Caco-2 (cell line): ENCODE measurements around the gene DHFR. TPM values are rescaled to one million over a fixed set of nuclear protein-coding genes. Genes with fewer than 3 reads are reported as not detected.

Source experiments
- Bru-seq: library from RNA; stranded (reverse); fragments of 400-500 nt; gene quantifications from one replicate; lab custom pipeline; 2021; lab: Mats Ljungman, UMichigan
- BruChase-seq, 2 experiments: library from RNA; stranded (reverse); fragments of 400-500 nt; gene quantifications; one replicate each; lab custom pipeline; 2021; lab: Mats Ljungman, UMichigan
- BruUV-seq: library from RNA; stranded (reverse); fragments of 400-500 nt; replicated peaks from 2 replicates; lab custom pipeline; 2021; lab: Mats Ljungman, UMichigan
- CTCF ChIA-PET: fragments of 300-600 bp; sonication (Branson Sonifier 250); formaldehyde crosslinking; loops from one replicate; lab custom pipeline; 2022; ENCODE audit warnings: antibody characterized with exemption; lab: Charles Lee
- POLR2A ChIA-PET: fragments of 300-600 bp; sonication (Branson Sonifier 250); formaldehyde crosslinking; loops from one replicate; lab custom pipeline; 2022; ENCODE audit warnings: antibody characterized with exemption; lab: Charles Lee
- DNase-seq, 2 experiments: peaks; one replicate each; pipeline versions ENCODE4 v3.0.0 to v3.0.0-alpha.2; 2020 to 2022
- H3K27me3 ChIP-seq: replicated peaks from 2 replicates; pipeline ENCODE4 v1.6.0; 2011; ENCODE audit warnings: low read length; ENCODE audit not compliant: control insufficient read depth, insufficient read depth
- H3K36me3 ChIP-seq: 2 replicates; pipeline ENCODE4 v1.5.1; 2011; ENCODE audit warnings: low read length; ENCODE audit not compliant: control insufficient read depth, insufficient read depth
- H3K4me1 ChIP-seq: fragments of 250-450 bp; sonication (Bioruptor Pico); 2 replicates; pipeline ENCODE4 v1.5.1; 2020; ENCODE audit warnings: mild to moderate bottlenecking
- H3K4me3 ChIP-seq: 2 replicates; pipeline ENCODE4 v1.5.1; 2011; ENCODE audit warnings: low read depth, mild to moderate bottlenecking, control low read depth, low read length
- H3K9me3 ChIP-seq: fragments of 250-450 bp; sonication (Bioruptor Pico); 2 replicates; pipeline ENCODE4 v1.5.1; 2020; ENCODE audit warnings: mild to moderate bottlenecking, moderate library complexity
- H3K27ac Mint-ChIP-seq: one replicate; pipeline ENCODE4 v1.8.0; 2022; ENCODE audit warnings: mixed read lengths; ENCODE audit not compliant: unreplicated experiment
- H3K27me3 Mint-ChIP-seq: one replicate; pipeline ENCODE4 v1.8.0; 2022; ENCODE audit warnings: mixed read lengths; ENCODE audit not compliant: insufficient read depth, unreplicated experiment
- H3K36me3 Mint-ChIP-seq: one replicate; pipeline ENCODE4 v1.8.0; 2022; ENCODE audit warnings: mild to moderate bottlenecking, mixed read lengths; ENCODE audit not compliant: insufficient read depth, unreplicated experiment
- H3K4me1 Mint-ChIP-seq: one replicate; pipeline ENCODE4 v1.8.0; 2022; ENCODE audit warnings: low read depth, mixed read lengths; ENCODE audit not compliant: unreplicated experiment
- H3K4me3 Mint-ChIP-seq: one replicate; pipeline ENCODE4 v1.8.0; 2022; ENCODE audit warnings: mild to moderate bottlenecking, moderate library complexity, mixed read lengths; ENCODE audit not compliant: unreplicated experiment
- H3K9me3 Mint-ChIP-seq: one replicate; pipeline ENCODE4 v1.8.0; 2022; ENCODE audit warnings: mixed read lengths; ENCODE audit not compliant: unreplicated experiment
- CTCF ChIP-seq, 2 experiments: fragments of 200-600 bp in 1 of 2; IDR thresholded peaks; 1 replicate in 1 of 2; 2 replicates in 1 of 2; pipeline versions ENCODE4 v1.5.1 to v1.8.0; 2011 to 2022; ENCODE audit warnings: antibody characterized with exemption in 1 of 2, control low read depth in 1 of 2, inconsistent platforms in 1 of 2, low read depth in 1 of 2, low read length in 1 of 2, mild to moderate bottlenecking in 1 of 2, moderate library complexity in 1 of 2; ENCODE audit not compliant: insufficient read depth in 1 of 2, severe bottlenecking in 1 of 2, unreplicated experiment in 1 of 2
- intact Hi-C: fragments of 100-400 bp; cut with micrococcal nuclease; formaldehyde crosslinking; loops from one replicate; pipeline ENCODE4 v1.10.0; 2022; ENCODE audit not compliant: unreplicated experiment
- long read RNA-seq: library from polyadenylated mRNA; stranded (forward); transcript quantifications from one replicate; pipeline ENCODE4 v2.0.0, GENCODE V29; 2022
- total RNA-seq: library from RNA; stranded (reverse); gene quantifications from 2 replicates; pipeline ENCODE4 v1.2.3, GENCODE V29; 2022

The DHFR gene
- total RNA-seq (57.2 and 59.2 TPM in 2 replicates), Bru-seq, nascent RNA (percentile 84 among the genes with signal in this experiment), BruChase-seq, experiment 1, labeled RNA remaining after a 2-hour chase (percentile 77 among the genes with signal in this experiment), BruChase-seq, experiment 2, labeled RNA remaining after a 6-hour chase (percentile 88 among the genes with signal in this experiment)
- long read RNA-seq, transcript DHFR-201 (6 exons, 3,917 nt) = major isoform, 49 of 63 reads
- long read RNA-seq, partial matches to known transcripts = 3 of 63 reads
- long read RNA-seq, other reads (novel, unspliced or antisense) = 11 of 63 reads

DNA sequence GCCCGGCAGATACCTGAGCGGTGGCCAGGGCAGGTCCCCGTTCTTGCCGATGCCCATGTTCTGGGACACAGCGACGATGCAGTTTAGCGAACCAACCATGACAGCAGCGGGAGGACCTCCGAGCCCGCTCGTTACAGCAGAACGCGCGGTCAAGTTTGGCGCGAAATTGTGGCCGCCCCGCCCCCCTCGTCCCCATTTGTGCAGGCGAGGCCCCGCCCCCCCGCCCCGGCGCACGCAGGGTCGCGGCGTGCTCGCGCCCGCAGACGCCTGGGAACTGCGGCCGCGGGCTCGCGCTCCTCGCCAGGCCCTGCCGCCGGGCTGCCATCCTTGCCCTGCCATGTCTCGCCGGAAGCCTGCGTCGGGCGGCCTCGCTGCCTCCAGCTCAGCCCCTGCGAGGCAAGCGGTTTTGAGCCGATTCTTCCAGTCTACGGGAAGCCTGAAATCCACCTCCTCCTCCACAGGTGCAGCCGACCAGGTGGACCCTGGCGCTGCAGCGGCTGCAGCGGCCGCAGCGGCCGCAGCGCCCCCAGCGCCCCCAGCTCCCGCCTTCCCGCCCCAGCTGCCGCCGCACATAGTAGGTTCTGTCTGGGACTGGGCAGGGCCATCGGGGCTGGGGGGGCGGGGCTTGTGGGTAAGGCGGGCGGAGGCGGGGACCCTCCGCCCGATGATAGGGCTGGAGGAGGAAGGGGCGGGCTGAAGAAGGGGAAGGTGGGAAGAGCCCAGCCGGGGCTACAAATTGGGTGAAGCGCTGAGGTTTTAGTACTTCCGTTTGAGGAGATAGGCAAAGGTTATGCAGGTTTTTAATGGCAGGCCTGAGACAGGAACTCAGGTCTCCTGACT is at the start of gene DHFR, which contains the start of gene MSH3:
Gene DHFR, minus strand, starts transcription at position 593 of the 840 bp plus-strand sequence. Its CDS starts 494 bp downstream, at position 99.
Gene MSH3, plus strand, starts transcription at position 262 of the 840 bp plus-strand sequence. Its CDS starts 76 bp downstream, at position 338.
- no TSS peak for BruUV-seq
- Histone ChIP-seq H3K9me3 (no peaks in the 10 kb centered on the region), H3K4me1 (peaks cover 14% of the 10 kb centered on the region), H3K36me3 (peaks cover 2% of the 10 kb centered on the region), H3K4me3 (peak within 1 kb of the TSS; percentile 98), H3K27me3 (no peaks in the 10 kb centered on the region)
- CTCF ChIA-PET = interaction anchor here (0.7 to 1.2 kb wide), 4 partner anchors 17 to 563 kb away, joined by 3 to 11 read pairs (median 4); no protein-coding TSS in a partner anchor
- Mint-ChIP-seq H3K27ac (peak within 1 kb of the TSS; percentile 82), H3K4me3 (peak within 1 kb of the TSS; percentile 81), H3K36me3 (peaks cover 41% of the 10 kb centered on the region), H3K27me3 (no peaks in the 10 kb centered on the region), H3K4me1 (peaks cover 11% of the 10 kb centered on the region), H3K9me3 (no peaks in the 10 kb centered on the region)
- intact Hi-C loops = loop anchor here (1.0 kb wide), 1 partner anchor 166 kb away; the partner anchor contains the start of gene FAM151B
- POLR2A ChIA-PET = interaction anchor here (0.6 to 1.7 kb wide), 4 partner anchors 167 to 655 kb away, joined by 3 to 8 read pairs (median 4); partner anchors contain the start of gene FAM151B
- peak; percentile 89 to 93 for DNase-seq
- TF ChIP-seq CTCF (IDR thresholded peaks at IDR 0.05; ENCODE audit: insufficient read depth in 1 of 2, low read depth in 1 of 2, low read length in 1 of 2, severe bottlenecking in 1 of 2, unreplicated experiment in 1 of 2) = peak; percentile 19 to 54

DNA sequence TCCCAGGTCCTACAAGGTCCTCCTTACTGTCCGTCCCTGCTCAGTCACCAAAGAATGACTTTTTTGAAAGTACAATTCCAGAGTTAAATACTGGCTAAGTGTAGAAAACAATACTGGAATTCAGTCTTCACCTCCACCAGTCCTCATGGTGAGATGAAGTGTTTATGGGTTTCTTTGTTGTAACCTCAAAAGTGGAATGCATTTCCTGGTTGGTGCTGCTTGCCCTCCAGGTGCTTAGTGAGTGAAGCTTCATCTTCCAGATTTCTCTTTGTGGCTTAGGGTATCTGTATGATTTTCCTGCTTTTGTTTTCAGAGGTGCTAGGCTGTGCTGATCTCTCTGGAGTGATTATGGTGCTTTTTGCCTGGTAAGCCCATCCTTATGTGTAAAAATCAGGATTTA is 49.4 kb upstream of the DHFR start:
- TF ChIP-seq CTCF (IDR thresholded peaks at IDR 0.05; ENCODE audit: insufficient read depth in 1 of 2, low read depth in 1 of 2, low read length in 1 of 2, severe bottlenecking in 1 of 2, unreplicated experiment in 1 of 2) = no peak
- Histone ChIP-seq H3K9me3 (no peaks in the 10 kb centered on the region), H3K36me3 (no peaks in the 10 kb centered on the region), H3K4me1 (peaks cover 14% of the 10 kb centered on the region), H3K4me3 (no peak overlapping the region), H3K27me3 (no peaks in the 10 kb centered on the region)
- intact Hi-C loops = no loop called here
- H3K9me3 Mint-ChIP-seq = no peaks in the 10 kb centered on the region
- no peaks in the 10 kb centered on the region for H3K36me3 Mint-ChIP-seq
- no peaks in the 10 kb centered on the region for H3K27me3 Mint-ChIP-seq
- ChIA-PET CTCF (no interaction called here), POLR2A (no interaction called here)
- peaks cover 12% of the 10 kb centered on the region for H3K4me1 Mint-ChIP-seq
- no peak overlapping the region for H3K4me3 Mint-ChIP-seq
- BruUV-seq = no TSS peak
- DNase-seq = no peak
- no peak overlapping the region for H3K27ac Mint-ChIP-seq

- DNase-seq = no peak
- Histone ChIP-seq H3K36me3 (no peaks in the 10 kb centered on the region), H3K27me3 (no peaks in the 10 kb centered on the region), H3K4me3 (no peak overlapping the region), H3K9me3 (no peaks in the 10 kb centered on the region), H3K4me1 (peaks cover 14% of the 10 kb centered on the region)
- POLR2A ChIA-PET = no interaction called here
- H3K4me3 Mint-ChIP-seq = no peak overlapping the region
- H3K27ac Mint-ChIP-seq = no peak overlapping the region
- H3K27me3 Mint-ChIP-seq = no peaks in the 10 kb centered on the region
- no peaks in the 10 kb centered on the region for H3K36me3 Mint-ChIP-seq
- H3K9me3 Mint-ChIP-seq = no peaks in the 10 kb centered on the region
- CTCF ChIA-PET = no interaction called here
- intact Hi-C loops = no loop called here
- TF ChIP-seq CTCF (IDR thresholded peaks at IDR 0.05; ENCODE audit: insufficient read depth in 1 of 2, low read depth in 1 of 2, low read length in 1 of 2, severe bottlenecking in 1 of 2, unreplicated experiment in 1 of 2) = no peak
- peaks cover 12% of the 10 kb centered on the region for H3K4me1 Mint-ChIP-seq
- no TSS peak for BruUV-seq
Measured at GRCh38 chr5:80703747-80704146, 49.0 kb upstream of the DHFR start.
